Skeletal muscle satellite cell (primary cell): Measurements from ENCODE around the gene ALG12.
A peak's percentile ranks its signal among the peaks of the same experiment; 100 is the strongest.

ENCODE experiments used
- H3K27me3 ChIP-seq: 2 replicates; pipeline ENCODE4 v1.7.0; 2013; ENCODE audit warnings: low read length; ENCODE audit not compliant: control insufficient read depth, insufficient read depth
- H3K36me3 ChIP-seq: 2 replicates; pipeline ENCODE4 v1.7.0; 2013; ENCODE audit warnings: mild to moderate bottlenecking, control low read depth, low read length; ENCODE audit not compliant: insufficient read depth
- H3K4me1 ChIP-seq: 2 replicates; pipeline ENCODE4 v1.7.0; 2013; ENCODE audit warnings: low read length; ENCODE audit not compliant: control insufficient read depth, insufficient read depth
- H3K4me2 ChIP-seq: 2 replicates; pipeline ENCODE4 v1.7.0; 2013; ENCODE audit warnings: mild to moderate bottlenecking, low read length
- H3K4me3 ChIP-seq: 2 replicates; pipeline ENCODE4 v1.7.0; 2013; ENCODE audit warnings: low read length
- H3K9ac ChIP-seq: 2 replicates; pipeline ENCODE4 v1.7.0; 2013; ENCODE audit warnings: mild to moderate bottlenecking, low read depth, low read length, moderate library complexity
- H3K9me3 ChIP-seq: replicated peaks from 2 replicates; pipeline ENCODE4 v1.7.0; 2013; ENCODE audit warnings: mild to moderate bottlenecking, control low read depth, low read length

Gene ALG12

GRCh38 chr22:49962012-49962750, 43.9 kb upstream of the ALG12 start:
- peaks cover 32% of the 10 kb centered on the region for H3K4me1 ChIP-seq
- H3K4me2 ChIP-seq, result peak overlapping the region; percentile 96
- H3K9me3 ChIP-seq, result no peaks in the 10 kb centered on the region
- H3K9ac ChIP-seq, result peak overlapping the region; percentile 94
- H3K4me3 ChIP-seq, result peak overlapping the region; percentile 78
- H3K36me3 ChIP-seq, result peaks cover 24% of the 10 kb centered on the region
- H3K27me3 ChIP-seq, result no peaks in the 10 kb centered on the region

DNA sequence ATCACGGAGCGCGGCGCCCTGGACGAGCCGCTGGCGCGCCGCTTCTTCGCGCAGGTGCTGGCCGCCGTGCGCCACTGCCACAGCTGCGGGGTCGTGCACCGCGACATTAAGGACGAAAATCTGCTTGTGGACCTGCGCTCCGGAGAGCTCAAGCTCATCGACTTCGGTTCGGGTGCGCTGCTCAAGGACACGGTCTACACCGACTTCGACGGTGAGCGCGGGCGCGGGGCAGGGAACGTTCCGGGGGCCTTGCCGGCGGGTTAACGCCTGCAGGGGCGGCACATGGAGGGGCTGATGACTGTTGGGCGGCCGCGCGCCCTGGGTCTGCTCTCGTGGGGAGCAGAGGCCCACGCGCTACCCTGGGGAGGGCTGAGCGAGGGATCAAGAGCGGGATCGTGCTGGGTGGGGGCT, 43.4 kb upstream of the ALG12 start:
- Histone ChIP-seq H3K36me3 (peaks cover 24% of the 10 kb centered on the region), H3K4me1 (peaks cover 27% of the 10 kb centered on the region), H3K4me2 (peak overlapping the region; percentile 96), H3K27me3 (no peaks in the 10 kb centered on the region), H3K4me3 (peak overlapping the region; percentile 78), H3K9me3 (no peaks in the 10 kb centered on the region), H3K9ac (peak overlapping the region; percentile 94)

- H3K4me2 ChIP-seq, result peak overlapping the region; percentile 96
- no peaks in the 10 kb centered on the region for H3K27me3 ChIP-seq
- H3K9ac ChIP-seq, result peak overlapping the region; percentile 94
- no peaks in the 10 kb centered on the region for H3K9me3 ChIP-seq
- peak overlapping the region; percentile 78 for H3K4me3 ChIP-seq
- peaks cover 23% of the 10 kb centered on the region for H3K4me1 ChIP-seq
- H3K36me3 ChIP-seq, result peaks cover 24% of the 10 kb centered on the region
These were observed 42.9 kb upstream of the ALG12 start for GRCh38 chr22:49961005-49961600.

- Histone ChIP-seq H3K36me3 (peaks cover 24% of the 10 kb centered on the region), H3K27me3 (no peaks in the 10 kb centered on the region), H3K4me1 (peaks cover 23% of the 10 kb centered on the region), H3K4me2 (peak within 1 kb of the TSS; percentile 96), H3K4me3 (peak within 1 kb of the TSS; percentile 78), H3K9me3 (no peaks in the 10 kb centered on the region), H3K9ac (peak within 1 kb of the TSS; percentile 94)
These were observed 42.1 kb upstream of the ALG12 start, which contains the start of gene PIM3 for GRCh38 chr22:49960159-49961004. Gene PIM3 (plus strand): TSS chr22:49960772. CDS start chr22:49960948, 176 bp downstream.

- Histone ChIP-seq H3K27me3 (no peaks in the 10 kb centered on the region), H3K9ac (peak overlapping the region; percentile 94), H3K4me3 (peak overlapping the region; percentile 78), H3K9me3 (no peaks in the 10 kb centered on the region), H3K4me1 (peaks cover 23% of the 10 kb centered on the region), H3K36me3 (peaks cover 24% of the 10 kb centered on the region), H3K4me2 (peak overlapping the region; percentile 96)
These were observed 41.5 kb upstream of the ALG12 start for GRCh38 chr22:49959782-49960158.

- no peak overlapping the region for H3K9ac ChIP-seq
These were observed 40.9 kb upstream of the ALG12 start for GRCh38 chr22:49958931-49959781.

DNA sequence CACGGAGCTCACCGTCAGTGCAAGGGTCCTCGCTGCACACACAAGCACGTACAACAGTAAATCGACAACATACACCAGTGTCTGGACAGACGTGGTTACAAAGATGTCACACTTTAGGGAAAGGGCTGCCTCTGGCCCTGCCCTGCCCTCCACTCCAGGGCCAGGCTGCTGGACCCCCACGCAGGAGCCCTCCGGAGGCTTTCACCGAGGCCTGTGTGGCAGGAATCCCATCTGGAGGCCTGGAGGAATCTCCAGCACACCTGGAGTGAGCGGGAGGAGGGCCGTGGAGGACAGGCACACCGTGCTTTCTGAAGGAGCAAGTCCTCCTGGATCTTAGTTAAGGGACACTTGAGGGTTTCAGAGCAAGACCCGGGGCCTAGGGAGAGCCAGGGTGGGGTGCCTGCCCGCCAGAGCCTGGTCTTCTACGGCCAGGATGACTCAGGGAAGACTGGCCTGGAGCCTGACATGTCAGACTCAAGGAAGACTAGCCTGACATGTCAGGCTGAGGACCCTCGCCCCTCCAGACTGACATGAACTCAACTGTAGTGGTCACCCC, 40.2 kb upstream of the ALG12 start:
- H3K9ac ChIP-seq, result no peak overlapping the region
- peaks cover 13% of the 10 kb centered on the region for H3K36me3 ChIP-seq
- H3K4me1 ChIP-seq, result peaks cover 23% of the 10 kb centered on the region
- no peak overlapping the region for H3K4me2 ChIP-seq
- no peak overlapping the region for H3K4me3 ChIP-seq
- H3K9me3 ChIP-seq, result no peaks in the 10 kb centered on the region
- no peaks in the 10 kb centered on the region for H3K27me3 ChIP-seq

More at GRCh38 chr22:49958931-49959781, 40.9 kb upstream of the ALG12 start:
- Histone ChIP-seq H3K4me3 (peak overlapping the region; percentile 78), H3K27me3 (no peaks in the 10 kb centered on the region), H3K9me3 (no peaks in the 10 kb centered on the region), H3K4me1 (peaks cover 27% of the 10 kb centered on the region), H3K36me3 (peaks cover 19% of the 10 kb centered on the region), H3K4me2 (peak overlapping the region; percentile 96)

DNA sequence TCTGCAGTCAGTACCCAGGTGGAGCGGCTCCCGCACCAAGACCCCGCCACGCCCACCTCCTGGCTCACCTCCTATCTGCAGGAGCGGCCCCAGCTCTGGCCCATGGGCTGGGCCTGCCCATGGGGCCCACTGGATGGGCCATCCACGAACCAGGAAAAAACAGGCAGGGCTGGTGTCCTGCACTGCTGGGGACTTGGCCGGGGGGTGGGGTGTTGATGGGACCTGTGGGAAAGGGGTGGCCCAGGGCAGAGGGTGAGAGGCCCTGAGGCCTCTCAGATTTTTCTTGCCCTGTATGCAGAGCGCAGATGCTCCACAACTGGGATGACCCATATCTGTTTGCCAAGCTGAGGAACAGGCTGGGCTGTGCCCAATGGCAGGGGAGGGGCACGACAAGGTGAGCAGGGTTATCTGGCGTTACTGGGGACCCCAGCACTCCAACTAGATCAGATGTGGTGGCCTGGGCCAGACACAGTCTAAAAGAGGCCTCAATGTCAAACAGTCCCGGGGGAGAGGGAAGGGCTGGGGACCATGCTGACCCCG, 39.7 kb upstream of the ALG12 start:
- Histone ChIP-seq H3K9ac (no peak overlapping the region), H3K4me3 (no peak overlapping the region), H3K4me2 (no peak overlapping the region), H3K36me3 (peaks cover 8% of the 10 kb centered on the region), H3K27me3 (no peaks in the 10 kb centered on the region), H3K4me1 (peaks cover 19% of the 10 kb centered on the region), H3K9me3 (no peaks in the 10 kb centered on the region)

DNA sequence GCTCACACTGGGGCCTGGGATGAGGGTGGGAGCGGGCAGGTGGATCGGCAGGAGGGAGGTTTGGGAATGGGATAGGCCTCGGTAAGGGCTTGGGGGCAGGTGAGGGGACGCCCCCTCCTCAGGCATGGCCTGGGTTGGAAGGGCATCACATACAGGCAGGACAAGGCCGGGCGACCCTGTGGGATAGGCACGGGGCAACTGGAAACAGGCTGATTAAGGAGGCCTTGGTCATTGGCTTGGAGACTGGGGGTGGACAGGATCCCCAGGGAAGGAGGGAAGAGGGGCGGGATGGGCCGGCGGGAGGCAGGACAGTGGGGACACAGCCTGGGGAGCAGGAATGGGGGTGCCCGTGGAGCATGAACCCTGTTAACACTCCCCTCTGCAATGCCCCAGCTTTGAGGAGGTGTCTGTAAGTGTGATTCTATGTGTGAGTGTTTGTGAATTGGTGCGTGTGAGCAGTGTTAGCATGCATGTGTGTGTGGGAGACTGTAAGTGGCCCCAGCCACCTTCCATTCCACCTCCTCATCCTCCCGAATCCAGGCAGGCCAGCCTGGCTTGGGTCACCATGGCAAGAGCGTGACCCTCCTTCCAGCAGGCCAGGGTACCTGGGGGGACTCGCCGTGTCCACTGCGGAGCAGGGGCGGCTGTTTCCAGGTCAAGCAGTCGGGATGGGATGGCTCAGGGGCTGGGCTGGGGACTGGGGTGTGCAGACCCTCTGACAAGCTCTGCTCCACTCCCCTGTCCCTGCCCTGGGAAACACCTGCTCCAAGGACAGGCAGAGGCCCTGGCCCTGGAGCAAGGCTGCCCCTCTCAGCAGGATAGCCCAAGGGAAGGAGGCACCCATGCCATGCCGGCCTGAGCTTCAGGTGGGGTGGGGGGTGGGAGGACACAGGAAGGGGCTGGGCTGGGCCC, 38.9 kb upstream of the ALG12 start:
- H3K9me3 ChIP-seq, result no peaks in the 10 kb centered on the region
- peaks cover 3% of the 10 kb centered on the region for H3K36me3 ChIP-seq
- H3K4me1 ChIP-seq, result peaks cover 21% of the 10 kb centered on the region
- no peak overlapping the region for H3K9ac ChIP-seq
- H3K4me2 ChIP-seq, result no peak overlapping the region
- no peaks in the 10 kb centered on the region for H3K27me3 ChIP-seq
- H3K4me3 ChIP-seq, result no peak overlapping the region

- Histone ChIP-seq H3K36me3 (no peaks in the 10 kb centered on the region), H3K9me3 (no peaks in the 10 kb centered on the region), H3K9ac (no peak overlapping the region), H3K4me2 (no peak overlapping the region), H3K4me1 (peaks cover 27% of the 10 kb centered on the region), H3K27me3 (no peaks in the 10 kb centered on the region), H3K4me3 (no peak overlapping the region)
These were observed 38.2 kb upstream of the ALG12 start for GRCh38 chr22:49956418-49956770.
